LNCaP clone FGC (cell line): ENCODE measurements around the gene THRB.
"Not testable (repeated sequence)": the region's sequence is repeated elsewhere in the genome, so short reads cannot be mapped to it uniquely, and the experiment has no call there.

Experiments
- DNase-seq: peaks from one replicate; pipeline ENCODE4 v3.0.0-alpha.2; 2011; ENCODE audit warnings: low read depth
- H3K4me3 ChIP-seq: 2 replicates; pipeline ENCODE4 v1.5.1; 2011; ENCODE audit warnings: mild to moderate bottlenecking, low read depth, low read length, control low read depth
- CTCF ChIP-seq: IDR thresholded peaks from 2 replicates; pipeline ENCODE4 v1.5.1; 2012; ENCODE audit warnings: mild to moderate bottlenecking; ENCODE audit not compliant: control insufficient read depth, insufficient read depth; ENCODE audit errors: extremely low read depth

The THRB gene

GRCh38 chr3:24401090-24401810, 93.4 kb downstream of the THRB start:
- H3K4me3 ChIP-seq: no peak overlapping the region
- TF ChIP-seq CTCF: no peak

GRCh38 chr3:24400450-24400849, 94.2 kb downstream of the THRB start:
- TF ChIP-seq CTCF: no peak
- DNase-seq: no peak
- H3K4me3 ChIP-seq: no peak overlapping the region

More at GRCh38 chr3:24401090-24401810, 93.4 kb downstream of the THRB start:
- DNase-seq: peak; percentile 42

GRCh38 chr3:24400015-24400414, 94.6 kb downstream of the THRB start:
- no peak for TF ChIP-seq CTCF
- H3K4me3 ChIP-seq: no peak overlapping the region
- DNase-seq: no peak

GRCh38 chr3:24399614-24400013, 95.0 kb downstream of the THRB start:
- TF ChIP-seq CTCF: no peak
- no peak for DNase-seq
- no peak overlapping the region for H3K4me3 ChIP-seq

GRCh38 chr3:24398712-24399111, 95.9 kb downstream of the THRB start:
- not testable (repeated sequence) for H3K4me3 ChIP-seq, DNase-seq

GRCh38 chr3:24396338-24396737, 98.3 kb downstream of the THRB start:
- no peak for DNase-seq
- no peak for TF ChIP-seq CTCF
- no peak overlapping the region for H3K4me3 ChIP-seq

- DNase-seq: no peak
- no peak for TF ChIP-seq CTCF
- H3K4me3 ChIP-seq: no peak overlapping the region
Measured at GRCh38 chr3:24394754-24395153, 99.9 kb downstream of the THRB start.
